CD4-positive, alpha-beta T cell treated with Interleukin-15 for 4 hours (primary cell): Measurements from ENCODE around the gene GPBAR1.
"Not testable (repeated sequence)": the region's sequence is repeated elsewhere in the genome, so short reads cannot be mapped to it uniquely, and the experiment has no call there.

Experiments
- DNase-seq: peaks from one replicate; pipeline ENCODE4 v3.0.0-alpha.2; 2020; ENCODE audit warnings: low spot score

GPBAR1 gene

DNA sequence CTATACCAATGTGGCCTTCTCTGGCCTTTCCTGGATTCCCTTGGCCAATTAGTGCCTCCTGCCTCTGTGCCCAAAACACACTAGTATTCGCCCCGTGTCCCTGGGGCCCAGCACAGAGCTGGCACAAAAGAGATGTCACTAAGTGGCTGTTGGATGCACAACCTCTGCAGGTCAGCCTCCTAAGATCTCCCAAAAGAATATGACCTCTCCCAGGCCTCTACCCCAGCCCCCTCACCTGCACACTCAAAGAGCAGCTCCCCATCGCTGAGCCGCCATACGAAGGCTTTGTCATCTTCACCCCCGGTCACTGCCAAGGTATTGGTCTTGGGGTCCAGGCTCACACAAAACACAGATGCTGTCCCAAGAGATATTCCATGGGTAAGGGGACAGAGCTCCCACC, 6.4 kb downstream of the GPBAR1 start:
- no peak for DNase-seq

DNA sequence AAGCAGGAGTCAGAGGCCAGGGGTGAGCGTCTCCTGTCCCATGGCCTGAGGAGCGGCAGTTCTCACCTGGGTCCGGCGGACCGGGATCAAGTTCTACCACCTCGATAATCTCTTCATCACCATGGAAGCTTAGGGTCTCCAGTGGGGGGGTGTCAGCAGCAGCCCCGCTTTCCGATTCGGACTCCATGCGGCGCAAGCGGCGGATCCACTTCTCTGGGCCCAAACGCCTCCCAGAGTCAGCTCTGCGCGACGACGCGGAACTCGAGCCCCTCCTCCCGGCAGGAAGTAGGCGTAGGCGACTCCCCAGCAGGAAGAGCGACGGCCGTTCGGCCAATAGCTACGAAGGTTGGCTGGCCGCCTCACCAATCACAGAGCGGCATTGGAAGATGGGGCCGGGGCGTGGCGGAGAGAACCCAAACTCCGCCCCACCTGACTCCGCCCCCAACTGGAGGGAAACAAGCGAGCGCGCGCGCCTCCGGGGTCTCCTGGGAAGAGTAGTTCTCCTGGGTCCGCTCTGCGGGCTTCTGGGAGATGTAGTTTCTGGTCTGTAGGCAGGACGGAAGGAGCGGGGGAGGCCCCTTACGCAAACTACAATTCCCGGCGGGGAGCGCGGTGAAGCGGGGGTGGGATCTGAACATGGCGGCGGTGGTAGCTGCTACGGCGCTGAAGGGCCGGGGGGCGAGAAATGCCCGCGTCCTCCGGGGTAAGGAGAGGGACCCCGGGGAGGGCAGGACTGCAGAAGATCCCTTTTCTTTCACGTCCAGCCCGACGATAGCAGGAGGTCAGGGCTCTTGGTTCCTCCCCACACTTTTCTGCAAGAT, 9.3 kb downstream of the GPBAR1 start, which contains the start of the genes AAMP and PNKD:
Gene AAMP (minus strand): TSS at position 238 of the 821 bp plus-strand sequence. CDS start 51 bp downstream, at position 187.
Gene PNKD (plus strand): TSS at position 620 of the 821 bp plus-strand sequence. CDS start 17 bp downstream, at position 637.
- peak; percentile 100 for DNase-seq

DNA sequence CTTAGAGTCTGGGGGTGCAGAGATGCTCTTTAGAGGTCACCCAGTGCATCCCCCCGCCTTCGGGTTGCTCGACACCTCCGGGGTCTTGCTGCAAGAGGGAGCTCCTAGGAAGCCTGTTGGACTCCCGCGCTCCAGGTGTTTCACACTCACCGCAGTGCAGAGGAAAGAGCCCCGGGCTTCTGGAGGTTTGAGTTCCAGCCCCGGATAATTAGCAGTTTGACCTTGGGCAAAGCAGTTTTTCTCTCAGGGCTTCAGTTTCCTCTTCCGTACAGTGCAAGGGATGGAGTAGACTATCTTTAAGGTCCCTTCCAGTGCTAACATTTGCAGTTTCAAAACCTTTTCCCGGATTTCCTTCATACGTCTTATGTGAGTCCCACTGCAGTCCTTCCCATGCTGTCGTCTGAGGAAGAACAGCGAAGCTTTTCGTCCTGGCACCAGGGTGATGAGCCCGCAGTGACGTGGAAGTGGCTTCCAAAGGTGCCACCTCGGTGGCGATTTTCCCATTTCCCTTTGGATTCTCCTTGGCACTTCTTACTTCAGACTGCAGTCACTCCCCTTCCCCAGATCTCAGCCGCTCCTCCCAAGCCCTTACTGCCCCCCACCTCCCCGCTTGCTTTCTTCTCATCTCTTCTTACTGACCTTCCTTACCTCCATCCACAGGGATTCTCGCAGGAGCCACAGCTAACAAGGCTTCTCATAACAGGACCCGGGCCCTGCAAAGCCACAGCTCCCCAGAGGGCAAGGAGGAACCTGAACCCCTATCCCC, 10.1 kb downstream of the GPBAR1 start:
- no peak for DNase-seq

DNA sequence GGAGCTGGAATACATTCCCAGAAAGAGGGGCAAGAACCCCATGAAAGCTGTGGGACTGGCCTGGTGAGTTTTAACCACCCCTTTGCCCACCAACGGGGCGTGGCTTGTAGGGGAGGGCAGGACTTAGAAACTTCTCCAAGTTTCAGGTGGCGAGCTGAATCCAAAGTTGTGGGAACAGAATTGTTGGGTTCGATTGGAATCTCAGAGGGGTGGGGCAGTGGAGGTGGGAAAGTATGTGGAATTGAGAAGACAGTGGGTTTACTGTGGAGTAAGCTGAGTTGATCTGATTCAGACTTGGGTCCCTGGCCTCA, 10.6 kb downstream of the GPBAR1 start:
- DNase-seq: no peak

DNA sequence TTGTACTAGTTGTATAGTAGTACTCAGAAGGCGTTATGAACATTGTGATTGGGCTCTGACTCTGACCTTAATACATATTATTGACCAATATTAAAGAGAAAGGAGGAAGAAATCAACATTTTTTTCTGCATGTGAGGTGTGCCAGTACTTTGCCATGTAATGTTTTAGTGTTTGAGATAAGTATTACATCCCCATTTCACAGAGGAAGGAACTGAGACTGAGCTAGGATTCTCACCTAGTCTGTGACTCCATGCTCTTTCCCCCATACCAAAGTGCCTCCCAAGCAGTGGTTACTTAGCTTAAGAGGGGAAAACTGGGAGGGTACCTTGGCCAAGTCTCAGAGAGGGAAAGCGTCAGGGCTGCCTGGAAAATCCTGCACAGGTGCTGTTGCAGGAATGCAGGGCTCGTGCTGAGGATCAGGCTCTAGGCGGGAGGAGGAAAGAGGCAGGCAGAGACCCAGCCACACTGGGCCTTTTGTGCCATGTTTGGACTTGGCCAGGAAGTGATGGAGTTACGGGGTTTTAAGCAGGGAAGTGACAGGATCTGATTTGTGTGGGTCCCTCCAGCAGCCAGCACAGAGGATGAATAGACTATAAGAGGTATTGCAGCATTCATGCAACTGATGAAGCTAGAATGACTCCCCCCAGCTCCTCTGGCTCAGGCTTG, 11.2 kb downstream of the GPBAR1 start:
- no peak for DNase-seq

DNA sequence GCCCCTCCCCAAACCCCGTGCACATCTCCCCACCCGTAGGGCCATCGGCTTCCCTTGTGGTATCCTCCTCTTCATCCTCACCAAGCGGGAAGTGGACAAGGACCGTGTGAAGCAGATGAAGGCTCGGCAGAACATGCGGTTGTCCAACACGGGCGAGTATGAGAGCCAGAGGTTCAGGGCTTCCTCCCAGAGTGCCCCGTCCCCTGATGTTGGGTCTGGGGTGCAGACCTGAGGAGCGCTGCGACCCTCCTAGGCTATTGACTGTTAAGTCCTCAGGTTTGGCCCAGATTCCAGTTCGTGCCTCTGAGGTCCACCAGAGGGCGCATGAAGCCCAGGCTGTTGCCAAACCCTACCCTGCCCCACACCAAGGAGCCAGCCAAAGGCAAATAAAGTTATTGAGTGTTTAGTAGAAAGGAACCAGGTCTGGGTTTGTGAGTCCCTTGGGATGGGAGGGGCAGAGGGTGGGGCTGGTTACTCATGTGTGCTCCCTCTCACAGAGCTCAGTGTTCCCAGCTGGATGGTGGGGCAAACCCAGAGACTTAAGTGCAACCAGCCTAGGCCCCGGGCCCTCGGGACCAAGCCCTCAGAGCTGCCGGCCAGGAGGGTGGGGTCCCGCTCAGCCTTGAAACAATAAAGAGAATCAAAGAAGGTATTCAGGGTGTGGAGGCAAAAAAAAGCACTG, 11.9 kb downstream of the GPBAR1 start:
- DNase-seq: peak; percentile 84

DNA sequence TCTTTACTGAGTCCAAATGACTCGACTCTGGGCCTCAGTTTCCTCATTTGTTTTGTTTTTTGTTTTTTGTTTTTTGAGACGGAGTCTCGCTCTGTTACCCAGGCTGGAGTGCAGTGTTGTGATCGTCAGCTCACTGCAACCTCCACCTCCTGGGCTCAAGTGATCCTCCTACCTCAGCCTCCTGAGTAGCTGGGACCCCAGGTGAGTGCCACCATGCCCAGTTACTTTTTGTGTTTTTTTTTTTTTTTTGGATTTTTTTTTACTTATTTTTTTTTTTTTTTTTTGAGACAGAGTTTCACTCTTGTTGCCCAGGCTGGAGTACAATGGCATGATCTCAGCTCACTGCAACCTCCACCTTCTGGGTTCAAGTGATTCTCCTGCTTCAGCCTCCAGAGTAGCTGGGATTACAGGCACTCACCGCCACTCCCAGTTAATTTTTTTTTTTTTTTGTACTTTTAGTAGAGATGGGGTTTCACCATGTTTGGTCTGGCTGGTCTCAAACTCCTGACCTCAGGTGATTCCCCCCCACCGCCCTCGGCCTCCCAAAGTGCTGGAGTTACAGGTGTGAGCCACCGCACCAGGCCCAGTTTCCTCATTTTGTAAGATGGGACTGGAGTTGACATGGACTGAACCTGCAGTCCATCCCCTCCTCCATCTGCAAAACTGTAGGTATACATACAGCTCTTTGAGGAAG, 12.5 kb downstream of the GPBAR1 start:
- DNase-seq: not testable (repeated sequence)

DNA sequence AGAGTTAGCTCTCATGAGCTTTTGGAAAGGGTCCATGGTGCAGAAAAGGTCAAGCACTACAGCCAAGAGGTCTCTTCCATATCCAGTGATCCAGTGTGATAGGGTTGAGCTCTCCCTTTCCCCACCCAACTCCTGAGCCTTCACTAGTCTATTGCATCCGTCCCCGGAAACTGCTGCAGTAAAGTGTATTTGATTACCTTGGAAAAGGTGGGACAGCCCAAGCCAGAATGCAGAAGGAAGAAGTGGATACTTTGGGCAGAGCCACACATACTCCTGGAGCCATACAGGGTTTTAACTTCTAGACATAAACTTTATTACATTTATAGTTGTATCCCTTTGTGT, 13.1 kb downstream of the GPBAR1 start:
- no peak for DNase-seq

DNA sequence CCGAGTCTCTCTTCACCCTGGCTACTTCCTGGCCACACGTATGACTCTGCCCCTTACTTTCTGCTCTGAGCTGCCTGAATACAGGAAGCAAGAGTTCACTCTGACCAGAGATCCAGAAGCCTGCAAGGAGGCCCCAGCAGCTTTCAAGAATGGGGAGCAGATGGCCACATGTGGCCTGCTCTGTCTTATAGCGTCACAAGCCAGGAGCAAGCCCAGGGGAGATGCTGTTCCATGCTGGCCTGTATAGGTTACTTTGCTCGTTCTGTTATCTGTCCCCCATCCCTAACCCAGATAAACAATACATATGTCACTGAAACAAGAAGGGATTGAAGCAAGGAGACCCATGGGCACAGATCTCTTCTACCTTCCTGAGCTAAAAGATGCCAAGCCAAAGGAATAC, 13.8 kb downstream of the GPBAR1 start:
- DNase-seq: no peak

DNA sequence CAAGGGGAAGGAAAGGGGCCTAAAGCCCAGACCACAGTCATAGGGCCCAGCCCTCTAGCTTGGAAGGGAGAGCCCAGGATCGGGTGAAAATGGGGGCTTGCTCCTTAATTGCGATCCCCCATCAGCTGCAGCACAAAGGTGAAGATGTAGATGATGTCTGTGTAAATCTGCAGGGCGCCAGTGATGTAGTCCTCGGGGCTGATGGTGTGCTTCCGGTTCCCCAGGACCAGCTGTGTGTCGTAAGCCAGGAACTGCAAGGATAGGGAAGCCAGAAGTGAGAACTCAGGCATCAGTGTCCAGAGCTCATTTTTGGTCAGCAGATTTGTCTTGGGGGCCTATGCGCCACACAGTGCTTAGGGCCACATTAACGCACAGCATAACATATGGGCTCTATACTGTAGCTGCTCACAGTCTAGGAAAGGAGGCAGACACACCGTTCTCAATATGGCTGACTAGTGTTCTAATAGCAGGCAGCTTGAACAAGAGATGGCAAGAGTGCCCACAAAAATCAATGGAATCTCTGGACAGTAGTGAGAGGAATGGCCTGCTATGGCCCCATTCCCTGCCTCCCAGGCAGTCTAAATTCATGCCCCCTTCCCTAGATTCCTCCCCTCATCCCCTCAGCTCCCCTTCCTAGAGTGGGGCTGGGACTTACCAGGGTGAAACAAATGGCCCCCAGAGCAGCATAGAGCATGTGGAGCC, 14.7 kb downstream of the GPBAR1 start:
- no peak for DNase-seq

DNA sequence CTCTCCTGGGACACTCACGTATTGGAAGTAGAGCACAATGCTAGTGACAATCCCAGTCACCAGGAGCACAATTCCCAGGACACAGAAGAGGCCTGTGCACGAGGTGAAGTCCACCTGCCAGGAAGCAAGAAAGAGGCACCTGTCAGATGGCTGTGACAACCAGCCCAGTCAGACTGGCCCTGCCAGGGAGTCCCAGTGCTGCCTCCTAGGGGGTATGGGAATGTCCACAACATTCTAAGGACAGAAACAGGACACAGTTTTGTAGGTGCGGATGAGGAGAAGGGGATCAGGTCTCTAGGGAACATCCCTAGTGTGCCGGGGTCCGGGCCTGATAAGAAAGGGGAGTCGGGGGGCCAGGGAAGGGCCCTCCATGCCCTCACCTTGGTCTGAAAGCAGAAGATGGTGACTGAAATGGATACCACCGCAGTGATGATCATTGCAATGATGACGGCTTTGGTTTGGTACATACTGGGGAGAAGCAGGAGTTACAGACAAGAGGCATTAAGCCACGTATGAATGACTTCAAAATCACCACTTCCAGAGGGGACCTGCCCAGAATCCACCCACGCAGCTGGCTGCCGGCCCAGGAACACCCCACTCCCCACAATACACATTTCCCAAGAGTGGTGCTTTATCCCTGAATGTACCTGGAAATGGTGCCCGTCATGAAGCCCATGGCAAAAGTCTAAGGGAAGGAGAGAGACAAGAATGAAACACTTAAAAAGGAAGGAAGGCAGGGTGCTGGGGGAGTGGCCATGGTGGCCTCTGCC, 16.4 kb downstream of the GPBAR1 start:
- DNase-seq: no peak

DNA sequence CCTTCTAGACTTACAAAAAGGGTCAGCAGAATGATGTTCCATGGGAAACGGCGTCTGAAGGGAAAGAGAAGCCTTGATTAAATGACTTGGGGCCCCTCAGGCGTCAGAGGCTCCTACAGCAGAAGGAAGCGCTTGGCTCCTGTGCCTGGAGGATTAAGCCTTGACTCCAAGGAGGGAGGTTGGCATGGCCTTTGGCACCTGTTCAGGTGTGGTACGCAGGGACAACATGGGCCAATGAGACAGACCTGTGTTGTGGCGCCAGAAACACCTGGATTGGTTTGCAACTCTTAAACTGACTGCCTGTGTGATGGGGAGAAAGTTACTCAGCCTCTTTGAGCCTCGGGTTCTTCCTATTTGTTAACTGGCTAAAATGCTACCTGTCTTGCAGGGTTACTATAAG, 17.1 kb downstream of the GPBAR1 start:
- no peak for DNase-seq

DNA sequence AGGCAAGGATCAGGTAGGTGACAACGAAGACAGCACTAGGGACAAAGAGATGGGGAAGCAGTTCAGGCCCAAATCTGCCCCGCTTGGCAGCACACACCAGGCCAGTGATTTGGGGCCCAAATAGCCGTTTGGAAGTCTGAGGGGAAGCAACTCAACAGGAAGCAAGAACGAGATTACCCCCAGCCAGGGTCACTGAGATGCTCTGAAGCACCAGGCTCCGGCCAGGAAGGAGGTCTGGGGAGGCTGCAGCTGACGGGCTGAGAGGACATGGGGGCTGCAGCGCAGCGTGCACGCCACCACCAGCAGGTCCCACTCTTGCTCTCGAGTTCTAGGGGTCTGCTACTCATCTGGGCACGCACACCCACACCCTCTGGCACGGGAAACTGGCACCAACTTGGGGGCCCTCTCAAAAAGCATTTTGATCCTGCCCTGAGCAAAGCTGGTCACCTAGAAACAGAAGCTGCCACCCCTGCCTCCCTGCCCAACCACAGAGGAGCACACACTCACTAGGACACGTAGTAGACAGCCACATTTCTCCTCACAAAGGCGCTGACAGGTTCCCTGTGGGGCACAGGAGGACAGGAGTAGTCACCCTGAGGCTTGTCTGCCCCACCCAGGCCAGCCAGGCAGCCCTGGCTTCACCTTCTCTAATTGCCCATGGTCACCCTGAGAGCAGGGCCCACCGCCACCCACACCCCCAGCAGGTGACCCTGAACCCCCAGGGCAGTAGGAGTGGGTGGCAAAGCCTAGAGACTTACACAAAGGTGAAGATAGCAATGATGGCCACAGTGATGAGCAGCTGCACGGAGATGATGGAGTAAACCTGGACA, 17.9 kb downstream of the GPBAR1 start:
- DNase-seq: no peak

DNA sequence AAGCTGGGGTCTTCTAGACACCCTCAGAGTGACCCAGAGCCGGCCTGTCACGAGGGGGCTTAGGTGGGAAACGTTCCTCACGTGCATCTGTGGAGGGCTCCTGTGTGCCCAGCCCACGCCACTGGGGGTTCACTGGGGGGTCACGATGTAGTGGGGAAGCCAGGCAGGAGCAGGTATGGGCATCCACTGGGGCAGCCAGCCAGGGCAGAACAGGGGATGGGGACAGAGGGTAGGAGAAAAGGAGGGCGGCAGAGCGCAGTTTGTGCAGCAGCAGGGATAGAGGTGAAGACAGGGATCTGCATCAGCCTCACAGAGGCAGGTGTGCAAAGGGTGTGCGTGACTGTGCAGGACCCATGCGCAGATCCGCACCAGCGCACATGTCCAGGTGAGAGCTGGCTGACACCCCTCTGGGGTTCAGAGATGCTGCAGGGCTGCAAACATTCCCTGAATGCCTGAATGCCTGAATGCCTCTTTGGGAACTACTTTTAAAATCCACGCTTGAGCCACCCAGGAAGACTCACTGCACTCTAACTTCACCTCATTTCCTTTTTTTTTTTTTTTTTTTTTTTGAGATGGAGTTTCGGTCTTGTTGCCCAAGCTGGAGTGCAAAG, 19.6 kb downstream of the GPBAR1 start:
- DNase-seq: no peak

DNA sequence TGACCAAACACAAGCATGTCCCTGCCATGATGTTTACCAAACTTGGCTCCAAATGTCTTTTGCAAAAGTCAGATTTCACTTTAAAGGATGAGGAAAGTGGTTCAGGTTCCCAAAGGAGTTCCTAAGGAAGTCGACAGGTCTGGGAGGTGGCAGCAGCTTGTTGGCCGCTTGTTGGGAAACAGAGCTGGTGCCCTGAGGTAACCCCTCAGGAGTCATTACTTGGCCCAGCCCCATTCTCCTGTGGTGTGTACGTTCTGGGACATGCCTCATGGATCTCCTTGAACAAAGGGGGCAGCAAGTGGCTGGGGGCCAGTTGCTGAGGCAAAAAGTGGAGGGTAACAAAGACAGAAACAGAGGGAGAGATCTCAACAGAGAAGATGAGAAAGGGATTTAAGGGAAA, 20.6 kb downstream of the GPBAR1 start:
- DNase-seq: no peak

DNA sequence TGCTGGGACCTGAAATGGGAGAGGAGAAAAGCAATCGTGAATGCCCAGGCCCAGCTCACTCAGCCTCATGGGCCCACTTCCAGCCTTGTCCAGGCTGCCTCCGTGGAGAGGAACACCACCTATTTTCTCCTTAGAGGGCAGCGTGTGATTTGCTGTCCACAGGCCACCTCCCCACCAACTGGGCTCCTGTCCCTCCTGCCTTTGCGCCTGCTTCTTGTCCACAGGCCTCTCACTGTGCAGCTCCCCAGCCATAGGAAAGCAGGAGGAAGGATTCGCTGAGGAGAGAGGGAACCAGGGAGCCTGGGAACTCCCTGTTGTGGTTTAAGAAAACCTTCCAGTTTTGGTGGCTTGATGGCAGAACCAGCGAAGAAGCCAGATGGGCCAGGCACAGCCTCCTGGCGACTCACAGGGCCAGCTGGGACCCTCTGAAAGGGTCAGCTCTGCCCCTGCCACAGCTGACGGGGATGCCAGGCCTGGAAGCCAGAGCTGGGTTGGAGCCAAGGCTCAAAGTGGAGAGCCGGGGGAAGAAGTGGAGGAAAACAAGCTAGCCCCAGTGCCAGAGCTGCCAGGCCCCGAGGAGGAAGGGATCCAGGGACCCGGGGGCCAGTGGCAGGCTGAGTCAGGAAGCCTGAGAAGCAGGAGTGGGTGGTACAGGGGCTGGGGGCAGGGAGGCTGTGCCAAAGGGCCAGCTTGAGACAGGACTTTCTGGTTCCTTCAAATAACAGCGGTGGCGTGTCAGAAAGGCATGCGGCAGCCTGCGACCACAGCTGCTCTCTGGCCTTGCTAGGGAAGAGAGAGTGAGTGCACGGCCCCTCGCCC, 21.6 kb downstream of the GPBAR1 start:
- DNase-seq: no peak

DNA sequence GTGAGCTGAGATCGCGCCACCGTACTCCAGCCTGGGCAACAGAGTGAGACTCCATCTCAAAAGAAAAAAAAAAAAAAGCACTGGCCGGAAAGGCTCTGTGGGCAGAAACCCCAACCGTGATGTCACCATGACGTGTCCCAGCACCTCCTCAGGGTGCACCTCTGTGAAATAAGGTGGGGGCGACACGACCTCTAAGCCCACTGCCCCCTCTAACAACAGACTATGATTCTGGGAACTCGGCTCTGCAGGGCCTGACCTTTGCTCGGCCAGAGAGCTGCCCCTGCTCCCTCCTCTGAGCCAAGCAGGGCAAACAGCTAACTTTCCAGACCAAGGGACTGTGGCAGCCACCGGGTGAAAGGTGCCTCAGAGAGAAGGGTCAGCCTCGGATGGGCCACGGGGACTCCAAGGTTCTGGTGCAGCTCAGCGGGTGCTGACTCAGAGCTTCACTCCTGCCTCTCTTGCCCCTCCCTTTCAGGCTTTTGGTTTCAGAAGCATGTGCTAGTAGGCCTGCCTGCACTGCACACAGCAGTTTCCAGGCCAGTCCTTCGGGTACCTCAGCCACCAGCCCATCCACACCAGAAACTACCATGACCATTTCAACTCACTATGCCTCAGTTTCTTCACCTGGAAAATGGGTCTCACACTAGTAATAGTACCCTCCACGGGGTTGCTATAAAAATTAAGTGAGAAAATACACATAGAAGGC, 23.4 kb downstream of the GPBAR1 start:
- DNase-seq: peak; percentile 70
